NT2/D1 (cell line): ENCODE results near the gene CEP131.

Experiments
- DNase-seq: peaks from one replicate; pipeline ENCODE4 v3.0.0-alpha.2; 2011; ENCODE audit warnings: low read depth, low spot score
- H3K27me3 ChIP-seq: 2 replicates; pipeline ENCODE4 v1.6.0; 2011; ENCODE audit warnings: mild to moderate bottlenecking; ENCODE audit not compliant: insufficient read length, insufficient read depth
- H3K36me3 ChIP-seq: 2 replicates; pipeline ENCODE4 v1.6.1; 2011; ENCODE audit warnings: mild to moderate bottlenecking, low read length, mixed read lengths; ENCODE audit not compliant: insufficient read depth, insufficient read length
- H3K4me1 ChIP-seq: 2 replicates; pipeline ENCODE4 v1.5.1; 2011; ENCODE audit not compliant: insufficient read depth, insufficient read length
- H3K4me3 ChIP-seq: 2 replicates; pipeline ENCODE4 v1.5.1; 2011; ENCODE audit warnings: low read depth; ENCODE audit not compliant: insufficient read length
- H3K9ac ChIP-seq: 2 replicates; pipeline ENCODE4 v1.6.0; 2011; ENCODE audit warnings: low read depth; ENCODE audit not compliant: insufficient read length
- H3K9me3 ChIP-seq: 2 replicates; pipeline ENCODE4 v1.5.1; 2011; ENCODE audit warnings: mild to moderate bottlenecking, low read length; ENCODE audit not compliant: insufficient read depth
- SUZ12 ChIP-seq: IDR thresholded peaks from 2 replicates; pipeline ENCODE4 v1.6.1; 2011; ENCODE audit not compliant: insufficient read length, insufficient read depth; ENCODE audit errors: extremely low read depth
- YY1 ChIP-seq: IDR thresholded peaks from 2 replicates; pipeline ENCODE4 v1.6.1; 2011; ENCODE audit not compliant: insufficient read length, insufficient read depth
- ZNF274 ChIP-seq: IDR thresholded peaks from 2 replicates; pipeline ENCODE4 v1.6.1; 2011; ENCODE audit warnings: mild to moderate bottlenecking, low read depth, low read length

CEP131 gene

DNA sequence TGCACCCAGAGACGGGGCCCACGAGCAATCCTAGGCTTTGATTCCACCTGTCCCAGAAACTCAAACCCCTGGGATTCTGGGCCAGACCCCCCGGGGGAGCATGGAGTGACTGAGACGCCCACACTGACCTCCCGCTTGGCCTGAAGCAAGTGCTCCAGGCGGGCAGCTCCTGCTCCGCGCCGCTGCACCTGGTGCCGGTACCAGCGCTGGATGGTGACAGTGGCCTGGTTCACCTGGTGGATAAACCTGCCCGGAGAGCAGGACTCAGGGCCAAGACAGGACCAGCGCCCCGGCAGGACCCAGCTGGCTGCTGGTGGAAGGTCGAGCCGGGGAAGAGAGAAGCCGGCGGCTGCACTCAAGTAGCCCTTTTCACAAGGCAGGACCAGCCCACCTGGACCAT, 22.6 kb downstream of the CEP131 start:
- DNase-seq: no peak
- Histone ChIP-seq H3K9me3 (no peaks in the 10 kb centered on the region), H3K27me3 (no peaks in the 10 kb centered on the region), H3K4me3 (no peak overlapping the region), H3K4me1 (peaks cover 11% of the 10 kb centered on the region), H3K9ac (peak overlapping the region; percentile 22), H3K36me3 (peaks cover 55% of the 10 kb centered on the region)
- TF ChIP-seq YY1: no peak
- TF ChIP-seq SUZ12: no peak
- no peak for TF ChIP-seq ZNF274

DNA sequence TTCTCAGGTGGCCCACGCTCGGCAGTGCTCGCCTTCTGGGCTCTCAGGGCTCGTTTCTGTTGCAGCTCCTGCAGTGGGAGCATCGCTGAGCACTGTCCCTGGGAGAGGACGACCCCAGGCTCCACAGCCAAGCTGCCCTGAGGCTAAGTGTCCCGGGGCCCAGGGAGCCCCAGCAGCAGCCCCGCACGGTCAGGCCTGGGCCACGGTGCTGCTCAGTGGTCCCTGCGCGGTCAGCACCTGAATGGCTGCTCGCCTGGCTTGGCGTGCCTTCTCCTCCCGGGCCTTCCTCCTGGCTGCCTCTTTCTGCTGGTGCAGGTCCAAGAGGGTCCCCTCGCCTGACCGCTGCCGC, 23.3 kb downstream of the CEP131 start:
- TF ChIP-seq ZNF274 (no peak), YY1 (no peak), SUZ12 (no peak)
- H3K4me1 ChIP-seq: peaks cover 11% of the 10 kb centered on the region

DNA sequence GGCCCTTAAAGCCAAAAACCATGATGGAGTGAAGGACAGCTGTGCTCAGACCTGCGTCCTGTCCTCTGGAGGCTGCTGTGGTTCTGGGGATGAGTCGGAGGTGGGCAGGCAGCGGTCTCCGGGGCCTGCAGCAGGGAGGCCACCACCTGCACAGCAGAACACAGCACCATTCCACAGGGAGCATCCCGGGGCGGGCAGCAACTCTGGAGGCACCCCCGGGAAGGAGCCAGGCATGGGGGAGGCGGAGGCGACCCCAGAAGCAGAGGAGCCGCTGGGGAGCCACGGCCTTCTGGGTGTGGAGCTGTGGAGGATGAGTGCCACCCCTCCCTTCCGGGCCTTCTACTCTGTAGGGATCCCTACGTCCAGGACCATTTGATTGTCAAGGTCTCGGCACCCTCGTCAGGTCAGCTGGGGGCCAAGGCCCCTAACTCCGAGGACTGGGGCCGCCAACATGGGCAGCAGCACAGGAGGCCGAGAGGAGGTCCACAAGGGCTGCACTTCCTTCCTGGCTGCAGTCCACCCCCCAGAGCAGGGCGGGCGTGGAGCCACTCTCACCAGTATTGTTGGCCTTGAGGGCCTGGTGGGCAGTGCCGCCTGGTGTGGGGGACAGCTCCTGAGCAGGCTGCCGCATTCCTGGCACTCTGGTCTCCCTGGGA, 23.8 kb downstream of the CEP131 start:
- no peak for TF ChIP-seq SUZ12
- no peak for TF ChIP-seq YY1
- TF ChIP-seq ZNF274: no peak
- no peak for DNase-seq
- H3K36me3 ChIP-seq: peaks cover 56% of the 10 kb centered on the region

More for the DNA sequence above, 23.3 kb downstream of the CEP131 start:
- no peaks in the 10 kb centered on the region for H3K9me3 ChIP-seq
- no peaks in the 10 kb centered on the region for H3K27me3 ChIP-seq
- H3K9ac ChIP-seq: no peak overlapping the region
- no peak for DNase-seq
- peaks cover 57% of the 10 kb centered on the region for H3K36me3 ChIP-seq
- H3K4me3 ChIP-seq: no peak overlapping the region

DNA sequence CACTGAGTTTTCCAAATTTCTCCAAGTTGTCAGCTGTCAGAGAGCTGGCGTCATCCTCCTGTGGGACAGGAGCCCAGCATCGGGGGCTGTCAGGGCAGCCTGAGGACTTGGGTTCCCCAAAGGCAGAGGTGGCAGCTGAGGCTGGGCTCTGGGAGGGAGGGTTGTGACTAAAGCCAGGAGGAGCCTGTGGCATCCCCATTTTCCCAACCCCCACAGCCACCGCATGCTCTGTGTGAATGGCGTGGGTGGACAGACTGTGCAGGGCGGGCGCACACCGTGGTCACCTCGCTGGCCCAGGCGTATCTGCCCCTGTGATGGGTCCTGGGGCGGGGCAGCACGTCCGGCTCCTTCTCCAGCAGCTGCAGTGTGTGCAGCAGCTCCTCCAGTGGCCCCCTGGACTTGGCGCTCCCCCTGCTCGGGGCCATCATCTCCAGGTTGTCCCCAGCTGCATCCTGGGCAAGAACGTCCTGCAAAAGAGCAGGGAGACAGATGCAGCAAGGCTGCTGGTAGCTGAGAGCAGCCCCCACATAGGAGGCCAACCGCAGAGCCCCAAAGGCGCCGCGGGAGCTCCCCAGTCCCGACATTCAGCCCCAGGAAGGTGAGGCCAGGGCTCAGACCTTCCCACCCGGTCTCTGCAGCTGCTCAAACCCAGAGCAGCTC, 24.8 kb downstream of the CEP131 start:
- peaks cover 22% of the 10 kb centered on the region for H3K4me1 ChIP-seq
- no peak overlapping the region for H3K9ac ChIP-seq
- no peaks in the 10 kb centered on the region for H3K9me3 ChIP-seq
- H3K36me3 ChIP-seq: peaks cover 56% of the 10 kb centered on the region
- no peaks in the 10 kb centered on the region for H3K27me3 ChIP-seq
- no peak overlapping the region for H3K4me3 ChIP-seq
- DNase-seq: no peak
- TF ChIP-seq ZNF274: no peak
- TF ChIP-seq YY1: no peak
- no peak for TF ChIP-seq SUZ12

More for the DNA sequence above, 23.8 kb downstream of the CEP131 start:
- Histone ChIP-seq H3K9ac (no peak overlapping the region), H3K9me3 (no peaks in the 10 kb centered on the region), H3K4me1 (peaks cover 12% of the 10 kb centered on the region), H3K27me3 (no peaks in the 10 kb centered on the region), H3K4me3 (no peak overlapping the region)

DNA sequence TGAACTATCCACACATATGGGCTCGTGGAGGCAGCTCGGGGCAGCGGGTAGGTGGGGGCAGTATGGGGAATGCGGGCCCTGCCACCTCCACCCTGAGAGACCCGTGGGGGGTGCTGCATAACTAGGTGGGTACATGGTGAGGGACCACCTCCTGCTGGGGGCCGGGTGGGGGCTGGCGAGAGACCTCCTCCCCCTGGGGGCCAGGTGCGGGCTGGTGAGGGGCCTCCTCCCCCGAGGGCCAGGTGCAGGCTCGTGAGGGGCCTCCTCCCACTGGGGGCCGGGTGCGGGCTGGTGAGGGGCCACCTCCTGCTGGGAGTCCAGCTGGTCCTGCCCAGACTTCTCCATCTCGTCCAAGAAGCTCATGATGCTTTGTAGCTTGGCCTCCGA, 25.4 kb downstream of the CEP131 start:
- no peak overlapping the region for H3K4me3 ChIP-seq
- DNase-seq: no peak
- peaks cover 56% of the 10 kb centered on the region for H3K36me3 ChIP-seq

DNA sequence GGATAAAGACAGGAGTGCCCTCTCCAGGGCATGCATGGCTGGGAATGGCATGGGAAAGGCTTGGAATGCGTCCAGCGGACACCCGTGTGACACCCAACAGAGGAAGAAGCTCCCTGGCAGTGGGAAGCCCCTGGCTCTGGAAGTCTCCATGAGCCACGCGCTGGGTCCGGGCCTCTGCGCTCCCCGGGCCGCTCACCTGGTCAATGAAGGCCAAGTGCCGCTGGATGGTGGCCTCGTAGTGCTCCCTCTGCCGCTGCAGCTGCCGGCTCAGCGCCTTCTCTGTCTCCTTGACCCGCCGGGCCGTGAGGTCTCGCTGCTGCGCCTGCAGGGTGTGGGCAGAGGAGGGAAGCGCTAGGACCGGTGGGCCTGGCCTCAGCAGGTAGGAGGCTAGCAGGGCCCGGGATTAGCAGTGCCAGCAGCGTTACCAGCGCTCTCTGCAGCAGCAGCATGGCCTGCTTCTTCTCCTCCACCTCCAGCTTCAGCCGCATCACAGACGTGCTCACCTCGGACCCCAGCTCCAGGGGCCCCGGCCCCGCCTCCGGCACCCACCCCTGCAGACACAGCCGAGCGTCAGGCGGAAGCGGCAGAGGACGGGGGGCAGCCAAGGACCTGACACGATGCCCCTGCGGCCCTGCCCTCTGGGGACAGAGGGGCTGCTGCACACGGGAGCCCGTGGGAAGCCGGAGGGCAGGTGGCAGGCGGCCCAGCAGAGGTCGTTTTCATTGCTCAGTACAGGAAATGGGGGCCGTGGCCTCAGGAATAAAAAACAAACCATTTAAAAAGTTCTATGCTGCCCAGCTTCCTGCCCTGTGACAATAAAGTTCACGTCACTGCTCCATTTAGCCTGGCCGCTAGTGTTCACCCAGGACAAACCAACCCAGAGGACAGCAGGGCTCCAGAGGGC, 26.0 kb downstream of the CEP131 start:
- TF ChIP-seq SUZ12 (no peak), YY1 (no peak), ZNF274 (no peak)
- Histone ChIP-seq H3K36me3 (peaks cover 59% of the 10 kb centered on the region), H3K4me3 (no peak overlapping the region), H3K27me3 (no peaks in the 10 kb centered on the region), H3K4me1 (peaks cover 30% of the 10 kb centered on the region), H3K9me3 (no peaks in the 10 kb centered on the region), H3K9ac (no peak overlapping the region)
- no peak for DNase-seq

More for the DNA sequence above, 25.4 kb downstream of the CEP131 start:
- TF ChIP-seq ZNF274: no peak
- no peak for TF ChIP-seq YY1
- TF ChIP-seq SUZ12: no peak
- Histone ChIP-seq H3K4me1 (peaks cover 26% of the 10 kb centered on the region), H3K27me3 (no peaks in the 10 kb centered on the region), H3K9ac (no peak overlapping the region), H3K9me3 (no peaks in the 10 kb centered on the region)

DNA sequence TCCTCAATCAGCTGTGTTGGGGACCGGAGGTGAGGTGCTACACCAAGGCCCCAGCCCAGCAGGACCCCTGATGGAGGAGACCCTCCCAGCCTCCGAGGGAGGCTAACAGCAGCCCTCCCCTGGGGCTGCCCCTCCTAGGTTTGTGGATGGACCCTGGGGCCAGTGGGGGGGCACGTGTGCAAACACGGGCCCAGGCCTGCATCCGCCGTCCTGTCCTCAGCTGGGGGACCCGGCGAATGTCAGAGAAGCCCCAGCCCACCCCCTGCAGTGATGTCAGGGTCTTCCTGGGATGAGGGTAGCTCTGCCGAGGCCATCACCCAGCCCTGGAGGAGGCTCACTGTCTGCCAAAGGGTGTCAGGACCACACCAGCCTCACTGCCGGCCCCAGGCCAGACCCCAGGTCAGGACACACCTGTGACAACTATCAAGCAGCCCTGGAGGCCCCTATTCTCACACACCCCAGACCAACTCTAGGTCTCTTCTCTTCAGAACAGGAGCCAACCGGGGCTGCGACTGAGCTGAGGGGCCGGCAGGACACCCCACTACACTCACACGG, 26.7 kb downstream of the CEP131 start:
- H3K36me3 ChIP-seq: peaks cover 66% of the 10 kb centered on the region
- TF ChIP-seq ZNF274 (no peak), SUZ12 (no peak), YY1 (no peak)

More for the DNA sequence above, 26.7 kb downstream of the CEP131 start:
- no peak for DNase-seq
- no peaks in the 10 kb centered on the region for H3K27me3 ChIP-seq
- H3K4me1 ChIP-seq: peaks cover 28% of the 10 kb centered on the region
- no peak overlapping the region for H3K9ac ChIP-seq
- H3K4me3 ChIP-seq: no peak overlapping the region
- H3K9me3 ChIP-seq: no peaks in the 10 kb centered on the region
